HepG2 (cell line): ENCODE data around the gene FKBP5.

Source experiments
- ATF7 ChIP-seq, 2 experiments: fragments of 450-650 bp in 1 of 2; sonication (generic) in 1 of 2; formaldehyde crosslinking in 1 of 2; IDR thresholded peaks; 2 replicates each; pipeline versions ENCODE4 v1.4.0 to v1.6.1; 2016 to 2020; ENCODE audit warnings: antibody characterized with exemption in 1 of 2, mild to moderate bottlenecking in 1 of 2, missing genetic modification reagents in 1 of 2
- CTCF ChIP-seq: sonication (generic); formaldehyde crosslinking; IDR thresholded peaks from 2 replicates; pipeline ENCODE4 v1.5.0; 2020; ENCODE audit warnings: mild to moderate bottlenecking, missing genetic modification reagents, moderate library complexity
- ETV6 ChIP-seq: sonication (generic); formaldehyde crosslinking; conservative IDR thresholded peaks from 2 replicates; pipeline ENCODE4 v1.4.0; 2020; ENCODE audit warnings: missing genetic modification reagents
- FOXK2 ChIP-seq: fragments of 450-650 bp; IDR thresholded peaks from 2 replicates; pipeline ENCODE4 v1.6.1; 2016
- HNF4G ChIP-seq, 2 experiments: sonication (generic) in 1 of 2; formaldehyde crosslinking in 1 of 2; IDR thresholded peaks; 2 replicates each; pipeline versions ENCODE4 v1.4.0 to v1.6.1; 2011 to 2020; ENCODE audit warnings: borderline replicate concordance in 2 of 2, low read depth in 2 of 2, mild to moderate bottlenecking in 2 of 2, low read length in 1 of 2, missing genetic modification reagents in 1 of 2, moderate library complexity in 1 of 2
- IRF2 ChIP-seq: IDR thresholded peaks from 2 replicates; pipeline ENCODE4 v1.6.1; 2018; ENCODE audit warnings: missing genetic modification reagents, missing compliant biosample characterization
- NFE2 ChIP-seq: sonication (generic); formaldehyde crosslinking; IDR thresholded peaks from 2 replicates; pipeline ENCODE4 v1.4.0; 2020; ENCODE audit warnings: missing genetic modification reagents
- NR2F6 ChIP-seq, 2 experiments: IDR thresholded peaks; 2 replicates each; pipeline ENCODE4 v1.6.1; 2016; ENCODE audit warnings: antibody characterized with exemption in 1 of 2, mild to moderate bottlenecking in 1 of 2
- PATZ1 ChIP-seq: sonication (generic); formaldehyde crosslinking; IDR thresholded peaks from 2 replicates; pipeline ENCODE4 v1.4.0; 2020; ENCODE audit warnings: missing genetic modification reagents
- POLR2A ChIP-seq, 2 experiments: IDR thresholded peaks; 2 replicates each; pipeline ENCODE4 v1.6.1; 2011; ENCODE audit warnings: low read depth in 2 of 2, low read length in 2 of 2, mild to moderate bottlenecking in 1 of 2, moderate library complexity in 1 of 2; ENCODE audit not compliant: insufficient read depth in 1 of 2
- SMC3 ChIP-seq: IDR thresholded peaks from 2 replicates; pipeline ENCODE4 v1.6.1; 2011; ENCODE audit warnings: low read length, improper control_type of control experiment
- TFE3 ChIP-seq: IDR thresholded peaks from 2 replicates; pipeline ENCODE4 v1.6.1; 2016
- WIZ ChIP-seq: sonication (generic); formaldehyde crosslinking; IDR thresholded peaks from 2 replicates; pipeline ENCODE4 v1.5.1; 2020; ENCODE audit warnings: mild to moderate bottlenecking, missing genetic modification reagents
- ZBTB33 ChIP-seq: sonication (generic); formaldehyde crosslinking; IDR thresholded peaks from 2 replicates; pipeline ENCODE4 v1.4.0; 2020; ENCODE audit warnings: missing genetic modification reagents

GRCh38 chr6:35626401-35626800, 62.3 kb downstream of the FKBP5 start:
- no peak for TF ChIP-seq SMC3
- TF ChIP-seq NR2F6 (IDR thresholded peaks at IDR 0.05), result no peak
- TF ChIP-seq NR2F6 (CRISPR knock-in tag; IDR thresholded peaks at IDR 0.05), result no peak
- no peak for TF ChIP-seq HNF4G (IDR thresholded peaks at IDR 0.05; ENCODE audit: borderline replicate concordance, low read depth, low read length)
- no peak for TF ChIP-seq HNF4G (CRISPR knock-in tag; IDR thresholded peaks at IDR 0.05; ENCODE audit: borderline replicate concordance, low read depth)
- TF ChIP-seq IRF2 (CRISPR knock-in tag), result no peak
- TF ChIP-seq POLR2A (IDR thresholded peaks at IDR 0.05; ENCODE audit: insufficient read depth in 1 of 2, low read depth in 2 of 2, low read length in 2 of 2), result no peak
- TF ChIP-seq WIZ (CRISPR knock-in tag), result no peak
- TF ChIP-seq ATF7 (IDR thresholded peaks at IDR 0.05), result no peak
- no peak for TF ChIP-seq ATF7 (CRISPR knock-in tag; IDR thresholded peaks at IDR 0.05)
- no peak for TF ChIP-seq PATZ1
- TF ChIP-seq ETV6, result no peak
- TF ChIP-seq CTCF, result no peak
- no peak for TF ChIP-seq FOXK2
- TF ChIP-seq TFE3 (CRISPR knock-in tag), result no peak
- no peak for TF ChIP-seq NFE2
- no peak for TF ChIP-seq ZBTB33 (CRISPR knock-in tag)
